ENCODE data around the gene C2orf15.
"Not testable (repeated sequence)": the region's sequence is repeated elsewhere in the genome, so short reads cannot be mapped to it uniquely, and the experiment has no call there.

Gene C2orf15

GRCh38 chr2:99141110-99142108 is at the start of gene C2orf15:
Gene C2orf15, plus strand, starts transcription at chr2:99141707. Its CDS starts 8,852 bp downstream, at chr2:99150559.
- peak; percentile 88 for DNase-seq

DNA sequence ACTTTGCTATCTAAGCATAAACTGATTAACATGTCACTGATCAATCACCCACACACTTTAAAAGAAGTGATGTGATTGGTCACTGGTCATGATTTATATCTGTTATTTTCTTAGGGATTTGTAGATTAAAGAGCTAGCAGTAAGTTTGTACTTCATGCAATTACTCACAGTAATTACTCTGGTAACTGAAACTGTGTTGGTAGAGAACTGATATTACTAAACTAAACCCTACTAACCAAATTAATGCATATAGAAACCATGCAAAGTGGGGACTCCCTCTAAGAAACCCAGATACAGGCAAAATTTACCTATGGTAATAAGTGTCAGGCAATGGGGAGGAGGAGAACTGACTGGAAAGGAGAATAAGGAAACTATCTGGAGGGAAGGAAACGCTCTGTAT is 44.8 kb upstream of the C2orf15 start:
- no peak for DNase-seq

GRCh38 chr2:99101697-99102096 is 39.8 kb upstream of the C2orf15 start:
- no peak for DNase-seq

- no peak for DNase-seq
Observed at GRCh38 chr2:99104006-99104405, 37.5 kb upstream of the C2orf15 start.

DNA sequence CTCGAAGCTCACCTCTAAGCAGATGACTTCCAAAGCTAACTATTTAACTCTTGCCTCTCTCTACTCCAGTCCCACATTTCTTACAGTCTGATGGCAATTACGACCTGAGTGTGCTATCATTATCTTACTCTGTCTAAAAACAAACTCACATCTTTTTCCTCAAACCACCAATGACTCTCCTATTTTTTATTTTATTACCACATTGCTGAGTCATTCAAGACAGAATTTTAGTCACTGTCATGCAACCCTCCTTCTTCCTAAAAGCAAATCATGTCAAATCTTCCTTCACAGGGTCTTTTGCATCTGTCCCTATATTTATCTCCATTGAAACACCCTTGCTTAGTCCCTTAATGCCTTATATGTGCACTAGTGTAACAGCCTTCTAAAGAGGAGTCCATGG is 34.6 kb upstream of the C2orf15 start:
- no peak for DNase-seq

DNA sequence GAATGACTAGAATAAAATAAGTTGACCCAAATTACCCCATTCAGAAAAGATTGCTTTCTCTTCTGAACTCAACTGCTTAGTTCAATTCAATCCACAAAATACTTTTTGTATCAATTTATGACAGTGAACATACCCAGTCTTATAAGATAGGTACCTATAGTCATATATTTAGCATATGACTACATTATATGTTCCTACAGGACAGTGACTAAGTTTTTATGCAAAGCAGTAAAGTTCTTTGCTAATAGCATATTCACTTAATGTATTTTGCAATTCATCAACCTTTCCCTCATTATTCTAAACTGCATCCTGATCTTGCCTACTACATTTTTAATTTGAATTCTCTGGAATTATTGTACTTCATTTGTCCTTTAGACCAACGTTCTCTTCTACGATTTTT is 30.3 kb upstream of the C2orf15 start:
- no peak for DNase-seq

GRCh38 chr2:99111945-99112344 is 29.6 kb upstream of the C2orf15 start:
- no peak for DNase-seq

DNA sequence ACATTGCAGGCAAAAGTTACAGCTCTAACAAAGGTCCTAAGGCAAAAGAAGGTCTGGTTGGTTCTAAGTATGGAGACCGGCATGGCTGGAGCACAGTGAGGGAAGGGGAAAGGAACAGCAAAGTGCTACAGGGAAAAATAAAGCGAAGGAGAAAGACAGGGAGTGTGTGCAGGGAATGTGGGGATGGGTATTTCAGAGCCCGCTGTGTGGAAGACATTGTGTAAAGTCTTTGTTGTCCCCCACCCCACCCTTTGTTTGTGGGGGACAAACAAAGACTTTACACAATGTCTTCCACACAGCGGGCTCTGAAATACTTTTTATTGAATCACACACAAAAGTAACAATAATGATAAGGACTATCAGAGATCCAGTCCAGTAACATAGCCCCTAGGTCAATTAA is 28.9 kb upstream of the C2orf15 start:
- no peak for DNase-seq

- no peak for DNase-seq
Observed at GRCh38 chr2:99127981-99128380, 13.5 kb upstream of the C2orf15 start.

- DNase-seq = not testable (repeated sequence)
Observed at GRCh38 chr2:99135044-99135556, 6.4 kb upstream of the C2orf15 start.

- no peak for DNase-seq
Observed at GRCh38 chr2:99139003-99139402, 2.5 kb upstream of the C2orf15 start.

- DNase-seq = peak; percentile 2
Observed at GRCh38 chr2:99140056-99140859, 1.2 kb upstream of the C2orf15 start.

GRCh38 chr2:99140860-99141109 is 722 bp upstream of the C2orf15 start:
- no peak for DNase-seq

DNA sequence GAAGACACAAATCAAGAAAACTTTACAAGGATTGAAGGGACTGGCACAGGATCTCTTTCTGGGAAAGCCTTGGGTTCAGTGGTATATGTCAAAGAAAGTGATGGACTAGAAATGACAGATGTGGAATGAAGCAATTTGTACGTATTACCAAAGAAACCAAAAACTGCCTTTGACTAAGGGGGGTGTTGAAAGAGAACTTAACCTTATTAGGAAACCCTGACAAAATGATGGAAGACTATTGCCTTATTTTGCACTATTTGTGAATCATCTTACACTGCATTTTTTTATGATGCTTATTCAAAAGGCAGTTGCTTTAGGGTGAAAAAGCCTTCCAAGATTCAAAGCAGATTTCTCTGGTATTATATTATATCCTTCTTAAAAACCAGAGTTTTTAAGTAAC is 9.2 kb downstream of the C2orf15 start:
- DNase-seq = no peak

GRCh38 chr2:99152199-99152895 is 10.8 kb downstream of the C2orf15 start:
- DNase-seq = no peak

DNA sequence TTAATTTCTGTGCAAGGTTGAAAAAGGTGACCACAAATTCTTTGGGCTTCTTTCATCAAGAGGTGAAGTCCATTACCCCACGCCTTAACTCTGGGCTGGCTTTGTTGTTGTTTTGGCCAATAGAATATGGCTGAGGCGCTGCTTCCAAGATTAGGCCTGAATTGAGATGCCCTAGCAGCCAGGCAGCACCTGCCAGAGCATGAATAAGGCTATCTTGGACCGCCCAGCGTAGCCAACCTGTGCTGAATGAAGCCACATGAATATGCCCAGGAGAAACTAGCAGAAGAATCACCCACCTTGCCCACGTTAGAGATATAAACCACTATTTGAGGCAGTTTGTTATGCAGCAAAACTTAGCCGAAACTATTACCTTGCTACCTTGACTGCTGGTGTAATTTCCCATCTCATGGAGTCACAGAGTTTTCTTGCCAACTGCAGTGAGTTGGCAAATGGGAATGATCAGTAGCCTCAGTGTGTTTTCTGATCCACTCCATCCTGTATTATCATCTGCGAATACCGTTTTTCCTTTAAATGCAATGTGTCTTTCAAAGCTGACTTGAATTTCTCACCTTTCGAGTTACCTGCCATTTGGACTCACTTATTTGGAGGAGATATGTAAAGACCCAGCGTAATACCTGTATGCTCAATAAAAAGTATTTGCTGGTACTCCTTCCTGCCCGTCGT is 12.6 kb downstream of the C2orf15 start:
- no peak for DNase-seq

- peak; percentile 93 for DNase-seq
Observed at GRCh38 chr2:99154643-99155536, 13.4 kb downstream of the C2orf15 start, which contains the start of the genes LIPT1 and TSGA10. Gene LIPT1, plus strand, starts transcription at chr2:99154967. Its CDS starts 6,991 bp downstream, at chr2:99161958. Gene TSGA10, minus strand, starts transcription at chr2:99154942. Its CDS starts 45,503 bp downstream, at chr2:99109439.

DNA sequence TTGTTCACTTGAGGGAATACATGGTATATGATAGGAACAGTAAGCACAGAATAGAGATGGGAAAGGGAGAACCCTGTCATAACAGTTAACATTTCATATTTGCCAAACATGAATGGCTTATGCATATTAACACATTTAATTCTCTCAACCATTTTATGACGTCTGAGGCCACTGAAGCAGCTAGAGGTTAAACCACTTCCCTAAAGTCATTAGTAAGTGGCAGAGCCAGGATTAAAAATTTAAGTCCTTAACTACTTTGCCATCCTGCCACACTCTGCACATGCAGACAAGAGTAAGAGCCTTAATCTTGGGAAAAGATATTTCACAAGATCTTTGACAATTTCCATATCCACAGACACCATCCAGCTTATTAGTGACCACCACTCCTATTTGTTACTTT is 15.4 kb downstream of the C2orf15 start:
- DNase-seq = no peak

- no peak for DNase-seq
Observed at GRCh38 chr2:99158599-99158998, 17.1 kb downstream of the C2orf15 start.

DNA sequence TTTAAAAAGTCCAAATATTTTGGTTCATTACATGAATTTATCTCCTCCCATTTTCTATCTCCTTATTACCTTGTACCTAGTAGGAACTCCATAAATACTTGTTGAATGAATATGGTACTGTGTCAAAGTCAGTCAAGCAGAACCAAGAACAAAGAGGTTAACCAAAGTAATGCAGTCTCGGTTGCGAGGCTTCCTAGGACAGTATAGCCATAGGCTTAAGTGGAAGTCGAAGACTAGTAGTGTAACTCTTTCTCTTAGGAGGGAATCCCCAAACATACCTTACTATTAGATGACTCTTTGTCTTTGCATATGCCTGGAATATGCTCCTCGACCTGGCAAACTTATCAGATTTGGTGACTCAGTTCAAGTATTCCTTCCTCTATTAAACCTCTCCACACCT is 18.1 kb downstream of the C2orf15 start:
- no peak for DNase-seq

- no peak for DNase-seq
Observed at GRCh38 chr2:99166218-99166617, 24.7 kb downstream of the C2orf15 start.

Measured in NCI-H226 (cell line).